Measurements from ENCODE around the gene TLK2.

DNA sequence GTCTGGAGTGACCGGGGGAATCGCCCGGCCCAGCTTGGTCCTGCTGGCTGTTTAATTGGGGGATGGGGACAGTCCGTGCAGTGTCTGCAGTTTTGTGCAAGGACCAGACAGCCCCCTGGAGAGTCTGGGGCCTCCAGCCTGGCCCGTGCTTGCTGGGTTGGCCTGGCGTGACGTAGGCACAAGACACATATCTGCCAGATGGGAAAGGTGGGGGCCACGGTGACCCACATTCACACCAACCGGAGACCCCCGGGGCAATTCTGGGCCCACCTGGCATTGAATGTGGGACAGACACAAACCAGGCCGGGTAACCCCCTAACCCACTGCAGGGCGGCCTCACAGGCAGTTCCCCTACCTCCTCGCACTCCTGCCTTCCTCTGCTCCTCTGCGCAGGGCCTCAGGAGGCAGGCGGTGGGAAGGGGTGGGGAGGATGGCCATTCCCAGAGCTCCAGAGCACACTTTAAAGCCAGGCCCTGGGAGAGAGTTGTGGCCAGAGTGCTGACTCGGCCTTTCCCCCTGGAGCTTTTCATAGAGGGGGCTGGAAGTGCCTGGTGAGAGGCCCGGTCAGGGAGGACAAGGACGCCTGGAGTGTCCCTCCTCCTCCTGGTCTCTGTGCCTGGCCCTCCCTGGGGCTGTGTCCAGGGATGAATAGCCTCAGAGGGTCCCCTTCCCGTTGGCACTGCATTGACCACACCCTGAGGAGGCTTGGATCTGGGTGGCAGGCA, 150.4 kb downstream of the TLK2 start:
- TF ChIP-seq EZH2phosphoT487 (IDR thresholded peaks at IDR 0.05; ENCODE audit: unreplicated experiment) (no peak), POLR2AphosphoS5 (IDR thresholded peaks at IDR 0.05; ENCODE audit: low read depth) (no peak), CREB1 (CRISPR knock-in tag; IDR thresholded peaks at IDR 0.05; ENCODE audit: low read depth) (no peak)
